Activated CD4-positive, alpha-beta T cell treated with anti-CD3 and anti-CD28 coated beads, Interleukin-2, Interleukin-4, amounts not matched to agents 100 ng/mL and 50 ng/mL, durations not matched to agents 16 hours and 8 hours (primary cell): Measurements from ENCODE around the gene SLC6A17.

Experiments
- DNase-seq: peaks from one replicate; pipeline ENCODE4 v3.0.0-alpha.2; 2020; ENCODE audit warnings: low spot score

SLC6A17 gene

DNA sequence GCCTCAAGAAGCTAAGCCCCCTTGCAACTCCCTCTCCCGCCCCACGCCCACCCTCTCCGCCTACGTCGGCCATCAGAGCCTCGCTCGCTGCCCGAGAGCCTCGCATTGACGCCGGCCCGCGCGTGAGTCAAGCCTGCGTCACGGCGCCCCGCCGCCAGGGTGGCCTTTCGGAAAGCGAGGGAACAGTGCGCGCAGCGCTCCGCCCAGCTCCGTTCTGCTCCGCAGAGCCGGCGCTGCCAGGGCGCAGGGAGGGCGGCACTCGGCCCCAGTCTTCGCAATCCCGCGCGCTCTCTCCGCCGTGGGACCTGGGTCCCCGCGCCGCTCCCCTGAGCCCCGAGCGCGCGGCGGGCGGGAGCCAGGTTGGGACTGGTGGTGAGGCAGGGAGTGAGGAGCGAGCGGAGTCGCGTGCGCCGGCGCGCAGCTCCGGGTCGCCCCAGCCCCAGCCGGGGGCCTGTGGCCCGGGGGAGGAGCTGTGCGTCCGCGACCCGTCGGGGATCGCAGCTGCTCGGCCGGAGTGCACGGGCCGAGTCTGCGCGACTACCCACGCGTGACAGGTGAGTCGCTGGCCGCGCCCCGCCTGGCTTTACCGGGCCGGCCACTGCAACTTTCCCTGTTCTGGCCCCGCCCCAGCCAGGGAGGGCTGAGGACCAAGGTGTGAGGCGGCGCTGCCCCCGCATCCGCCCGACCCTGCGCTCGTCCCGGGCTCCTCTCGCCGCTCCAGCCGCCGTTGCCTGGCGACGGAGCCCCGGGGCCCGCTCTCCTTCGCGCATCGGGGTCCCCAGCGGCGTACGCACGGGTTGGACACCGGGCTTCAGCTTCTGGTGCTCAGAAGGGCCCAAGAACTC is at the start of gene SLC6A17:
TSS of gene SLC6A17 (plus strand) at position 165 of the 845 bp plus-strand sequence. CDS start 16,436 bp downstream, outside the sequence.
- peak; percentile 21 for DNase-seq

DNA sequence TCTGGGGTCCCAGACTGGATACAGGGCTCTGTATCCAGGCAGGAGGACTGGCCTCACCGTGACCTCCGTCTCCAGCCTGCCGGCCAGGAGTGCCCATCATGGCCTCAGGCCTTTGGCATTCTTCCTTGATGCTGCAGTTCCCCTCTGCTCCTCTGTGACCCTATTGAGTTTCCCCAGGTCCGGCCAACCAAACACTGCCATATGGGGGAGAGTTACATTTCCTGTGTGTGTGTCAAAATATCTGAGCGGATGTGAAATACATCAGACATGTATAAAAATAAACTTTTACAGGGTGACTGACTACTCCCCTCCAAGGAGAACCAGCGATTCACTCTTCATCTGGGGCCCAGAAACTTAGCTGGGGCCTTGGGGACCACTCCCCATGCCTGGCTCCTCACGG is 48.2 kb upstream of the SLC6A17 start:
- no peak for DNase-seq

DNA sequence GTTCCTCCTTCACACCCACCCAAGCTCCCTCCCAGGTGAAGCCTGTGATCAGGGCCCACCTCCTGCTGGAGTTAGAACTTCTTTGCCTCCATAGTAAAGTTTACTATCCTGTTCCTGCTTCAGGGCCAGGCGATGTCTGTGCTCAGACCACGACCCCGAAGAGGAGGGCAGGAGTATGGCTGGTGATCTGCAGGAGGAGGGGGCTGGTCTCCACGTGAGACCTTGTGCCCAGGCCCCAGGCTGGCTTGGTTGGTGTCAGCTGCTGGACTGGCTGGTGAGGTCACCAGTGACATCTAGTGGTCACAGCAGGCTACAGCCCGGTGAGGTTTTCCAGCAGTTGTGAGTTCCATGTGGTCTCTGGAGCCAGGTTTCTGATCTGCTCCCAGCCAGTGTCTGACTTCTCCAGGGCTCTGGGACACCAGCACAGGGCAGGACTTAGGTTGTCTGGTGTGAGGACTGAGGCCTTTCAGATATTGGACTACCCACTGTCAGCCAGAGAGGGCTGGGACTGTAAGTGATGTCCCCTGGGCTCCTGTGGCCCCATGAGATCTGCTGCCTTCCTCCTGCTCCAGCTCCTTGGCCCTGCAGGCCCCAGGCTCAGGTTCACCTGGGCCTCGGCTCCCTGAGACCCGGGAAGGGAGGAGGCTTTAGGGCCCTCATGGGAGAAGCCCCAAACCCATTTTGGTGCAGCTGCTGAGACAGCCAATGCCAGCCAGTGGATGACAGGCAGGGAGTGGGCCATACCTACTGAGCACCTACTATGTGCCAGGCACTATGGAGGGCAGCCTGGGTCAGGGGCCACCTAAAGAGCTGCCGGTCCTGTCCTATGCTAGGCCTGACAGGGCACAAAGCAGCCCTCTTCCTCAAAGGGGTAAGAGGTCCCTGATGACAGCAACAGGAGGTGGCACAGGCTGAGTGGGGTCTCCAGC is 44.0 kb upstream of the SLC6A17 start:
- DNase-seq: peak; percentile 69

GRCh38 chr1:110107867-110108469 is 42.3 kb upstream of the SLC6A17 start:
- DNase-seq: no peak

DNA sequence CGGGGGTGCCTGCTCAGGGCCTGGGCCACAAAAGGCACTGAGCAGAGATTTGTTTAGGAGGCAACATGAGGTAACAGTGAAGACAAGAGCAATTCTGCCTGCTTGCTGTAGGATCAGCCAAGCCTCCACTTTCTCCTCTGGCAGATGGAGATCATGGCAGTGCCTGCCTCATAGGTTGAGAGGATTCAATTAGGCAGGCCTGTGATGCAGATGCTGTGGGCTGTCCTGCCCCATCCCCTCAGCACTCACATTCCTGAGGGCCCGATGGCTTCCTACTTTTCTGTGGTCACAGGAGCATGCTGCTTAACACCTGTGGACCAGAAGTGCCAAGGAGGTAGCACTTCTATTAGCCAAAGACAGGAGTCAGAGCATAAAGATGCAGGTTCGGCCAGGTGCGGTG is 39.2 kb upstream of the SLC6A17 start:
- no peak for DNase-seq

DNA sequence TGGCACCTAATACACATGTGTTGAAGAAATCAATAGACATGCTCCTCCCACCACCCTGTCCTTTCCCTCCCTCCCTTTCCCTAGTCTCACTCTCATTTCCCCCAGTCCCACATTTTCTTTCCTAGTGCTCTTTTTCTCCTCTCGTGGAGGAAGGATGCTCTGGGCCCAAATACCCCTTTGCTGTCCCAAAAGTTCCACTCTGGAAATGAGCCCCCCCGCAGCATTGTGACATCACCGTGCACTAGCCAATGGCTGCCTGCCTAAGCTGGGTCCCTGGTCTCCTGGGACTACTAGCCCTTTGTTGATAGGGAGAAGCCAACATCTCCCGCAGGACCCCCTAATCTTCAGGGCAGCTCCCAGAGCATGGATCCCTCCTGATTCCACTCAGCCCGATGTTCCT is 38.2 kb upstream of the SLC6A17 start, which contains the start of gene UBL4B:
TSS of gene UBL4B (plus strand) at position 301 of the 400 bp plus-strand sequence. CDS start at position 393, 92 bp downstream.
- DNase-seq: no peak

GRCh38 chr1:110112656-110113055 is 37.6 kb upstream of the SLC6A17 start:
- no peak for DNase-seq

DNA sequence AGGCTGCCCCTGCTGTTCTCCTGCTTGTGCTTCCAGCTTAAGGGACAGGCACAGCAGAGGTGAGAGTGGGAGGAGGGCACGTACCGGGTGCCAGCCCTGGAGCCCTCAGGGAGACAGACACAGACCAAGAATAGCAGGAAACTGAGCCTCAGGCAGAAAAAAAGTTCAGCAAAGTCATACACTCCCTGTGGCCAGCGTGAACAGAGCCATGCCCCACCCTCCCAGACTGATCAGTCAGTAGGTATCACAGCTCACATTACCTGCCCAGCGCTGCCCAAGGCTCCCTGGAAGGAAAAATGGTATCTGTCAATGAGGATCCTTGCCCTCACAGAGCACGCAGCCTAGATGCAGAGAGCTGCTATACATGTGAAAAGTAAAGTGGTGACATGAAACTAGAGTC is 36.7 kb upstream of the SLC6A17 start:
- no peak for DNase-seq

GRCh38 chr1:110114173-110114572 is 36.1 kb upstream of the SLC6A17 start:
- DNase-seq: no peak

- DNase-seq: no peak
These were observed 35.5 kb upstream of the SLC6A17 start for GRCh38 chr1:110114784-110115183.

DNA sequence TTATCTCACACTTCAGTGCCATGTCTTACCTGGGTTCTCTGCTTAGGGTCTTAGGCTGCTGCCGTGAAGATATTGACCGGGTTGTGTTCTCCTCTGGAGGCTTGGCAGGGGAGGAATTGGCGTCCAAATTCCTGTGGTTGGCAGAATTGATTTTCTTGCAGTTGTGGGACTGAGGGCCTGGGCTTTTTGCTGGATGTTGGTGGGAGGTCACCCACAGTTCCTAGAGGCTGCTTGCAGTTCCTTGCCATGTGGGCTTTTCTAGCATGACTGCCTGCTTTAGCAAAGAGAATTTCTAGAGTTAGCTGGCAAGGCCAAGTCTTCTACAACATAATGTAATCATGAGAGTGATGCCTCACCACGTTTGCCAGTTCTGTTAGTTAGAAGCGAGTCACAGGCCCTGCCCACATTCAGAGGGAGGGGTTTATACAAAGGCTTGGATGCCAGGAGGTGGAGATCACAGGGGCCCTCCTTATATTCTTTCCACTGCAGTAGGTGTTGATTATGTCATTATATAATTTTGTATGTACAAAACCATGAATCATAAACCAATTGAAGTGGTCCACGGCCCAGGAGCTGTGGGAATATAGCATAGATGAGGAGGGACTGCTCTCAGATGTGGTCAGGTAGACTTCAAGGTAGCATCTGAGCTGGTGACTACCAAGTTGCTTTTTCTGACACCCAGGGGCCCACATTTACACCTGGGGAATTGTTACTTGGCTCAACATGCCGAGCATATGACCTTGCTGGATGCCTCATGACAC is 31.5 kb upstream of the SLC6A17 start:
- DNase-seq: no peak

DNA sequence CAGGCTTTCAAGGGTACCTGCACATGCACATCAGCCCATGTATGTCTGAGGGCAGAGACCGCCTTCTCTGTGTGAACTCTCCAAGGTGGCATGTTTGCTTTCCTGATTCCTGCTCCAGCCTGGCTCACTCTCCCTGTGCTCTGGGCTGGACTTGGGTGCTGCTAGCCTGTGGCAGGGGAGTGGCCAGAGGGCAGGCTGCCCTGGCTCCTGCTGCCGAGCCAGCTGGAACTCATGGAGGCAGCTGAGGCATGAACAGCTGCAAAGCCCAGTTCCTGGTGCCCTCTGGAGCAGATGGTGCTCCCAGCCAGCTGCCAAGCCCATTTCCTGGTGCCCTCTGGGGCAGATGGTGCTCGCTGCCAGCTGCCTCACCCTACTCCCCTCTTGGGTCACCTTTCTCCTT is 30.5 kb upstream of the SLC6A17 start:
- no peak for DNase-seq

GRCh38 chr1:110120960-110121561 is 29.2 kb upstream of the SLC6A17 start:
- no peak for DNase-seq

DNA sequence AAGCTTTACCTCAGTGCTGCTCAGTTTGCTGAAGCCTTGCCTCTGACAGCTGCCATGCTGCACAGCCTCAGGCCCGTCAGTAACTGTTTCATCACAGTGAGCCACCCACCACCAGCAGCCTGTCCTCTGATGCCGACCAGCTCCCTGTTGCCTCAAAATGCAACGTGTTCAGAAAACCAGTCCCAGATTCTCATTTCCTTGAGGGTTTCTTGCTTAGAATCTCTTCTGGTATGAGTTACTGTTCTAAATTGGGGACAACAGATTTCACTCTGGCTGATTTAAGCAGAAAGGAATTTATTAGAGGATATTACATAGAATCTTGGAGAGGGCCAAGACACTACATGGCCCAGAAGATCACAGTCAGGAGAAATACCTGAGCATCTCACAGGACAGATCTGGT is 27.1 kb upstream of the SLC6A17 start:
- no peak for DNase-seq

GRCh38 chr1:110125810-110126209 is 24.5 kb upstream of the SLC6A17 start:
- no peak for DNase-seq

DNA sequence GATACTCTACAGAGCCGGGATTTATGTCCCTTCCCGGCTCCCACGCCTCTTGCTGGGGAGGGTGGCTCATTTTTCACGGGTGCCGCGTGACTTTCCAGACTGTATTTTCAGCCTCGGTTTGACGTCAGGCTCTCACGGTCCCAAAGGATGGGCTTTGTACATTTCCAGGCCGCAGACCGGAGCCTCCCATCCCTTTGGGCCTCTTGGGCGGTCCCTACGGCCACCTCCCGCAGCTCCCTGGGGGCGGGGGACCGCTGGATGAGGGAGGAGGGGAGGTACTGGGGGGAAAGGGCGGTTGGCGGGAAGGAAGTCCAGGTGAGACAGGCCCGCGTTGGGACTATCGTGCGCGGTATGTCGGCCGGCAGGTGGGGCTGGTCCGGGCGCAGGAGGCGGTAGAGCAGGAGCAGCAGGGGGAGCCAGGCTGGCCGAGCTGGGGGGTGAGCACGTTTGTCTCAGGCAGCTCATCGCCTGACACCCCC is 20.1 kb upstream of the SLC6A17 start:
- no peak for DNase-seq

- no peak for DNase-seq
These were observed 19.3 kb upstream of the SLC6A17 start for GRCh38 chr1:110130989-110131388.

DNA sequence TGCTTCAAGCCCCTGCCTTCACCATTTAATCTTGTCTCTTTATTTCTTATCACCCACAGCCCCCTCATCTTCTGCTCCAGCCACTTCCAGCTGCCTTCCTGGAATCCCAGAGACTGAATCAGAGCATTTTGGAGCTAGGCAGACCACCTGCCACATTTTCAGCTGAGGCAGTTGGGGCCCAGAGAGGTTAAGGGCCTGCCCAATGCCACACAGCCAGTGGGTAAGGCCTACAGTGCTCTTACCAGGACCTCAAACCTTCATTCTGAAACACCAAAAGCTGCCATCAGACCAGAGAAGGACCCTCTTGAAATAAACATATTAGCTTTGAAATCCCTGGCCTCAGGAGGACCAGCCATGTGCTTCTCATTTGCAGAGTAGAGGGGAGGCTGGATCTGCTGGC is 17.6 kb upstream of the SLC6A17 start:
- no peak for DNase-seq

DNA sequence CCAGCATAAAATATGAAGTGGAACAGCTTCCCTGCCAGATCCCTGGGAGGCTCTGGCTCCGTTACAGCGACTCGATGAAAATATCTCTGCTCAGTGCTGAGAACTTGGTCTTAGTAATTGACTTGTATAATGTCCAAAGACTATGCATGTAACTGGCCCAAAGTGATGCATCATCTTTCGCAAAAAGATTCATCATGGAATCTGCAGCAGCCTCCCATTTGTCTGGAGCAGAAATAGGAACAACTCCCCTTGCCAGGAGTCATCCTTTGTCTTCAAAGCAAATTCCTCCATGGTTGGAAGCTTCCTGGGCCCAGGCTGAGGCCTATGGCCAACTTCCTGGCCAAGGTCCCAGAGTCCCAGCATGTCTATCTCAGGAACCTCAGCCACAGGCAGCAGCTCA is 16.9 kb upstream of the SLC6A17 start:
- no peak for DNase-seq

- no peak for DNase-seq
These were observed 16.2 kb upstream of the SLC6A17 start for GRCh38 chr1:110134050-110134595.

GRCh38 chr1:110135246-110135645 is 15.0 kb upstream of the SLC6A17 start:
- no peak for DNase-seq
